Measurements from ENCODE around the gene KLK11. TPM values are rescaled to one million over a fixed set of nuclear protein-coding genes. Genes with fewer than 3 reads are reported as not detected.

The KLK11 gene
- total RNA-seq, 4 donors from 2014 or later: 21.6 to 116 (median 34.0) TPM; not detected in 1

DNA sequence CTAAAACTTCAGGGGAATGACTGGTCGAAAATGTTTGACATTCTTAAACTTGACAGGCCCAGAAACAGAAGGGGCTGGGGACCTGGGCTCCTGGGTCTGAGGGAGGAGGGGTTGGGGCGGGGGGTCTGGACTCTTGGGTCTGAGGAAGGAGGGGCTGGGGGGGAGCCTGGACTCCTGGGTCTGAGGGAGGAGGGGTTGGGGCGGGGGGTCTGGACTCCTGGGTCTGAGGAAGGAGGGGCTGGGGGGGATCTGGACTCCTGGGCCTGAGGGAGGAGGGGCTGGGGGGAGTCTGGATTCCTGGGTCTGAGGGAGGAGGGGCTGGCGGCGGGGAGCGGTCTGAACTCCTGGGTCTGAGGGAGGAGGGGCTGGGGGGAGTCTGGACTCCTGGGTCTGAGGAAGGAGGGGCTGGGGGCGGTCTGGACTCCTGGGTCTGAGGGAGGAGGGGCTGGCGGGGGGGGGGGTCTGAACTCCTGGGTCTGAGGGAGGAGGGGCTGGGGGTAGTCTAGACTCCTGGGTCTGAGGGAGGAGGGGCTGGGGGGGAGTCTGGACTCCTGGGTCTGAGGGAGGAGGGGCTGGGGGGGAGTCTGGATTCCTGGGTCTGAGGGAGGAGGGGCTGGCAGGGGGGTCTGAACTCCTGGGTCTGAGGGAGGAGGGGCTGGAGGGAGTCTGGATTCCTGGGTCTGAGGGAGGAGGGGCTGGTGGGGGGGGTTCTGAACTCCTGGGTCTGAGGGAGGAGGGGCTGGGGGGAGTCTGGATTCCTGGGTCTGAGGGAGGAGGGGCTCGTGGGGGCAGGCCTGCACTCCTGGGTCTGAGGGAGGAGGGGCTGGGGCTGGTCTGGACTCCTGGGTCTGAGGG lies 51.5 kb downstream of the KLK11 start:
- DNase-seq (ENCODE audit: low spot score) (no peak), ATAC-seq (ENCODE audit: low FRiP score) (no peak)
- no peak for TF ChIP-seq CTCF (IDR thresholded peaks at IDR 0.05)

DNA sequence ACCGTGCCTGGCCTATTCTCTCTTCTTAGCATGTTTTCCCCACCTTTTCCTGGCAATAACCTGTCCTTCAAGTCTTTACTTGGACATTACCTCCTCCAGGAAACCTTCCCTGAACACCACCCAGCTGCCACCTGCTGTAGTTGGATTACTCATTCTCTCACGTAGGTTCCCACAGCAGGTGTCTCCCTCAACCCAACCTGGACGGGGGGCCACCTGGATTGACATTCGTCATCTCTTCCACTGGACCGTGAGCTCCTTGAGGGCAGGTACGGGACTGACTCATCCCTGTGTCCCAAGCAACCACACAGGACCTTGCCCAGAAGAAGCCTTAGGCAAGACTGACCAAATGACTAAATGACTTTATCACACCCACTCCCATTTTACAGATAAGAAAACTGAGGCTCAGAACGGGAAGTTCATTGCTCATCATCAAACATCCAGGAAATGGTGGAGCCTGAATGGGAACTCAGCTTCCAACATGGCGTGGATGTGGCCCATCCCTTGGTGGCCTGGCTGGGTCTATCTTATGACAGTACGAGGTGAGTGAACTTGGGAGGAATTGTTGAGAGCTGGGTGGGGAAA lies 53.5 kb downstream of the KLK11 start:
- no peak for ATAC-seq (ENCODE audit: low FRiP score)
- no peak for TF ChIP-seq CTCF (IDR thresholded peaks at IDR 0.05)
- DNase-seq (ENCODE audit: low spot score): no peak

Other genes with a start within 250 kb of the KLK11 start
- gene ACP4, start 236.2 kb downstream of the KLK11 start, total RNA-seq: not detected
- gene KLK1, start 202.8 kb downstream of the KLK11 start, total RNA-seq: 1 to 10 TPM in 3 of 4 donors, not detected in 1; 1.0 to 1.4 (median 1.3) TPM
- gene KLK15, start 193.0 kb downstream of the KLK11 start, total RNA-seq: not detected
- not detected for gene KLK3, start 171.7 kb downstream of the KLK11 start, total RNA-seq
- gene KLK2, start 153.2 kb downstream of the KLK11 start, total RNA-seq: not detected
- gene KLK4, start 115.2 kb downstream of the KLK11 start, total RNA-seq: not detected
- gene KLK5, start 73.6 kb downstream of the KLK11 start, total RNA-seq: 10 to 100 TPM in 1 of 4 donors, 1 to 10 TPM in 2, not detected in 1; 3.3 to 12.2 (median 9.7) TPM
- not detected for gene KLK6, start 57.0 kb downstream of the KLK11 start, total RNA-seq
- 10 to 100 TPM in 2 of 4 donors, 1 to 10 TPM in 1, not detected in 1; 3.6 to 61.7 (median 16.6) TPM for gene KLK7, start 42.7 kb downstream of the KLK11 start, total RNA-seq
- 10 to 100 TPM in 1 of 4 donors, 1 to 10 TPM in 2, not detected in 1; 2.8 to 15.0 (median 3.4) TPM for gene KLK8, start 25.0 kb downstream of the KLK11 start, total RNA-seq
- 10 to 100 TPM in 1 of 4 donors, 1 to 10 TPM in 2, not detected in 1; 1.6 to 14.2 (median 9.8) TPM for gene KLK10, start 6.9 kb downstream of the KLK11 start, total RNA-seq
- gene KLK12, start 8.4 kb upstream of the KLK11 start, total RNA-seq: not detected
- gene KLK13, start 38.5 kb upstream of the KLK11 start, total RNA-seq: not detected
- gene KLK14, start 56.3 kb upstream of the KLK11 start, total RNA-seq: not detected
- 10 to 100 TPM in 2 of 4 donors, 1 to 10 TPM in 2; 7.1 to 14.2 (median 9.5) TPM for gene CTU1, start 81.8 kb upstream of the KLK11 start, total RNA-seq
- gene SIGLEC9, start 98.3 kb upstream of the KLK11 start, total RNA-seq: 10 to 100 TPM in 3 of 4 donors, 1 to 10 TPM in 1; 3.5 to 25.0 (median 20.4) TPM
- 10 to 100 TPM in 1 of 4 donors, 1 to 10 TPM in 3; 1.9 to 10.7 (median 6.3) TPM for gene SIGLEC7, start 115.7 kb upstream of the KLK11 start, total RNA-seq
- gene CD33, start 198.5 kb upstream of the KLK11 start, total RNA-seq: 10 to 100 TPM in 3 of 4 donors, 1 to 10 TPM in 1; 7.1 to 22.3 (median 18.0) TPM
- not detected for gene SIGLECL1, start 224.5 kb upstream of the KLK11 start, total RNA-seq

Measured in omental fat pad (tissue), 4 donors.